Measurements from ENCODE around the gene LCLAT1.

LCLAT1 gene

GRCh38 chr2:30527859-30528258 is 80.8 kb downstream of the LCLAT1 start:
- no peak for TF ChIP-seq EZH2phosphoT487 (conservative IDR thresholded peaks at IDR 0.05; ENCODE audit: low read length)
- no peak for TF ChIP-seq CTCF (IDR thresholded peaks at IDR 0.05; ENCODE audit: insufficient read depth, low read length, poor library complexity, severe bottlenecking)
- Histone ChIP-seq H3K36me3 (ENCODE audit: low read length) (no peaks in the 10 kb centered on the region; the same call in 1 of the 2 replicates), H4K20me1 (ENCODE audit: low read depth, low read length) (no peaks in the 10 kb centered on the region), H3K9me2 (replicated peaks; ENCODE audit: insufficient read depth, low read length) (no peaks in the 10 kb centered on the region), H3F3A (ENCODE audit: insufficient read depth) (no peaks in the 10 kb centered on the region), H3K9ac (ENCODE audit: low read length) (no peak overlapping the region), H3K4me2 (ENCODE audit: low read depth, low read length, poor library complexity, severe bottlenecking) (no peak overlapping the region), H3K9me3 (ENCODE audit: insufficient read depth, low read length) (no peaks in the 10 kb centered on the region), H2AFZ (ENCODE audit: low read depth, low read length, severe bottlenecking) (no peak overlapping the region), H3K27ac (ENCODE audit: low read depth, low read length) (no peak overlapping the region), H3K4me3 (ENCODE audit: insufficient read depth, low read length, poor library complexity, severe bottlenecking) (no peak overlapping the region), H3K27me3 (ENCODE audit: low read length) (no peaks in the 10 kb centered on the region), H3K79me2 (ENCODE audit: insufficient read depth, low read length) (no peaks in the 10 kb centered on the region)

- Histone ChIP-seq H3K79me2 (ENCODE audit: insufficient read depth, low read length) (no peaks in the 10 kb centered on the region), H3K36me3 (ENCODE audit: low read length) (peaks cover 6% of the 10 kb centered on the region)
- no peak for TF ChIP-seq EZH2phosphoT487 (conservative IDR thresholded peaks at IDR 0.05; ENCODE audit: low read length)
- TF ChIP-seq CTCF (IDR thresholded peaks at IDR 0.05; ENCODE audit: insufficient read depth, low read length, poor library complexity, severe bottlenecking) = no peak
These were observed 83.3 kb downstream of the LCLAT1 start for GRCh38 chr2:30530346-30530745.

GRCh38 chr2:30541680-30542079 is 94.6 kb downstream of the LCLAT1 start:
- Histone ChIP-seq H2AFZ (ENCODE audit: low read depth, low read length, severe bottlenecking) (no peak overlapping the region), H3K9ac (ENCODE audit: low read length) (no peak overlapping the region), H3K9me3 (ENCODE audit: insufficient read depth, low read length) (no peaks in the 10 kb centered on the region), H3K27me3 (ENCODE audit: low read length) (no peaks in the 10 kb centered on the region), H3K9me2 (replicated peaks; ENCODE audit: insufficient read depth, low read length) (no peaks in the 10 kb centered on the region), H3K79me2 (ENCODE audit: insufficient read depth, low read length) (no peaks in the 10 kb centered on the region), H3F3A (ENCODE audit: insufficient read depth) (no peaks in the 10 kb centered on the region), H3K27ac (ENCODE audit: low read depth, low read length) (no peak overlapping the region), H4K20me1 (ENCODE audit: low read depth, low read length) (no peaks in the 10 kb centered on the region), H3K4me2 (ENCODE audit: low read depth, low read length, poor library complexity, severe bottlenecking) (no peak overlapping the region), H3K4me3 (ENCODE audit: insufficient read depth, low read length, poor library complexity, severe bottlenecking) (no peak overlapping the region), H3K36me3 (ENCODE audit: low read length) (no peaks in the 10 kb centered on the region)
- no peak for TF ChIP-seq CTCF (IDR thresholded peaks at IDR 0.05; ENCODE audit: insufficient read depth, low read length, poor library complexity, severe bottlenecking)
- TF ChIP-seq EZH2phosphoT487 (conservative IDR thresholded peaks at IDR 0.05; ENCODE audit: low read length) = no peak

More at GRCh38 chr2:30530346-30530745, 83.3 kb downstream of the LCLAT1 start:
- H2AFZ ChIP-seq (ENCODE audit: low read depth, low read length, severe bottlenecking) = no peak overlapping the region
- no peaks in the 10 kb centered on the region for H3F3A ChIP-seq (ENCODE audit: insufficient read depth)
- H3K9me3 ChIP-seq (ENCODE audit: insufficient read depth, low read length) = no peaks in the 10 kb centered on the region
- H3K9me2 ChIP-seq (replicated peaks; ENCODE audit: insufficient read depth, low read length) = no peaks in the 10 kb centered on the region
- H3K4me2 ChIP-seq (ENCODE audit: low read depth, low read length, poor library complexity, severe bottlenecking) = no peak overlapping the region
- no peak overlapping the region for H3K9ac ChIP-seq (ENCODE audit: low read length)
- H4K20me1 ChIP-seq (ENCODE audit: low read depth, low read length) = no peaks in the 10 kb centered on the region
- no peaks in the 10 kb centered on the region for H3K27me3 ChIP-seq (ENCODE audit: low read length)
- no peak overlapping the region for H3K27ac ChIP-seq (ENCODE audit: low read depth, low read length)
- H3K4me3 ChIP-seq (ENCODE audit: insufficient read depth, low read length, poor library complexity, severe bottlenecking) = no peak overlapping the region
